Liver (tissue), 9 donors: ENCODE results near the gene MVP. TPM values are rescaled to one million over a fixed set of nuclear protein-coding genes. Genes with fewer than 3 reads are reported as not detected.
A peak's percentile ranks its signal among the peaks of the same experiment; 100 is the strongest.

ENCODE experiments used
- DNase-seq: peaks from one replicate; pipeline ENCODE4 v3.0.0-alpha.2; 2017; ENCODE audit warnings: low spot score
- H3K27ac ChIP-seq, 2 donors: one replicate each; pipeline ENCODE4 v1.7.0; 2013; ENCODE audit warnings: inconsistent platforms in 2 of 2, low read length in 2 of 2, control low read depth in 1 of 2, low read depth in 1 of 2, mild to moderate bottlenecking in 1 of 2
- H3K27me3 ChIP-seq, 4 donors: one replicate each; pipeline versions ENCODE4 v1.6.1 to v1.7.0; 2013; ENCODE audit warnings: low read length in 3 of 4, inconsistent platforms in 1 of 4, mild to moderate bottlenecking in 1 of 4, moderate library complexity in 1 of 4; ENCODE audit not compliant: control insufficient read depth in 4 of 4, insufficient read depth in 4 of 4
- H3K36me3 ChIP-seq, 4 donors: one replicate each; pipeline versions ENCODE4 v1.6.1 to v1.7.0; 2013; ENCODE audit warnings: low read length in 3 of 4, mild to moderate bottlenecking in 3 of 4, low read depth in 1 of 4, moderate library complexity in 1 of 4; ENCODE audit not compliant: control insufficient read depth in 4 of 4, insufficient read depth in 3 of 4
- H3K4me1 ChIP-seq, 4 donors: one replicate each; pipeline versions ENCODE4 v1.6.1 to v1.7.0; 2013; ENCODE audit warnings: low read length in 3 of 4, mild to moderate bottlenecking in 3 of 4, moderate library complexity in 1 of 4; ENCODE audit not compliant: control insufficient read depth in 4 of 4, insufficient read depth in 4 of 4
- H3K4me3 ChIP-seq, 3 donors: one replicate each; pipeline versions ENCODE4 v1.6.1 to v1.7.0; 2013; ENCODE audit warnings: low read length in 3 of 3, control low read depth in 1 of 3, low read depth in 1 of 3, mild to moderate bottlenecking in 1 of 3
- H3K9ac ChIP-seq, 2 donors: one replicate each; pipeline ENCODE4 v1.7.0; 2013; ENCODE audit warnings: low read length in 2 of 2, mild to moderate bottlenecking in 2 of 2, moderate library complexity in 2 of 2, control low read depth in 1 of 2, low read depth in 1 of 2
- H3K9me3 ChIP-seq, 4 donors: one replicate each; pipeline versions ENCODE4 v1.6.1 to v1.7.0; 2013; ENCODE audit warnings: low read length in 3 of 4; ENCODE audit not compliant: control insufficient read depth in 4 of 4
- ATF3 ChIP-seq: IDR thresholded peaks from 2 replicates; pipeline ENCODE4 v1.6.1; 2016; ENCODE audit warnings: antibody characterized with exemption
- CTCF ChIP-seq: fragments of 150-350 bp; IDR thresholded peaks from 2 replicates; pipeline ENCODE4 v1.5.1; 2017; ENCODE audit warnings: improper control_type of control experiment, low read depth, low read length; ENCODE audit not compliant: missing input control
- EGR1 ChIP-seq, 2 donors: IDR thresholded peaks; 2 replicates each; pipeline ENCODE4 v1.6.1; 2016 to 2018; ENCODE audit warnings: antibody characterized with exemption in 2 of 2, low read depth in 2 of 2
- FOXA1 ChIP-seq: IDR thresholded peaks from 2 replicates; pipeline ENCODE4 v1.6.1; 2016; ENCODE audit warnings: antibody characterized with exemption
- FOXA2 ChIP-seq: IDR thresholded peaks from 2 replicates; pipeline ENCODE4 v1.6.1; 2016; ENCODE audit warnings: antibody characterized with exemption
- GABPA ChIP-seq, 2 donors: IDR thresholded peaks in 1 of 2; conservative IDR thresholded peaks in 1 of 2; 2 replicates each; pipeline ENCODE4 v1.6.1; 2016; ENCODE audit warnings: antibody characterized with exemption in 2 of 2, mild to moderate bottlenecking in 1 of 2, moderate library complexity in 1 of 2
- HNF4A ChIP-seq, 2 donors: conservative IDR thresholded peaks; 2 replicates each; pipeline ENCODE4 v1.6.1; 2016; ENCODE audit warnings: antibody characterized with exemption in 2 of 2, mild to moderate bottlenecking in 2 of 2
- HNF4G ChIP-seq: IDR thresholded peaks from 2 replicates; pipeline ENCODE4 v1.6.1; 2016; ENCODE audit warnings: antibody characterized with exemption
- JUND ChIP-seq, 2 donors: IDR thresholded peaks; 2 replicates each; pipeline ENCODE4 v1.6.1; 2016; ENCODE audit warnings: antibody characterized with exemption in 2 of 2
- NR2F2 ChIP-seq: IDR thresholded peaks from 2 replicates; pipeline ENCODE4 v1.6.1; 2016; ENCODE audit warnings: antibody characterized with exemption
- RAD21 ChIP-seq, 2 donors: IDR thresholded peaks; 2 replicates each; pipeline ENCODE4 v1.6.1; 2016; ENCODE audit warnings: antibody characterized with exemption in 2 of 2, mild to moderate bottlenecking in 2 of 2
- REST ChIP-seq: IDR thresholded peaks from 2 replicates; pipeline ENCODE4 v1.6.1; 2016; ENCODE audit warnings: antibody characterized with exemption, mild to moderate bottlenecking
- RXRA ChIP-seq, 2 donors: IDR thresholded peaks; 2 replicates each; pipeline ENCODE4 v1.6.1; 2017 to 2018; ENCODE audit warnings: antibody characterized with exemption in 2 of 2, mild to moderate bottlenecking in 1 of 2
- SP1 ChIP-seq: IDR thresholded peaks from 2 replicates; pipeline ENCODE4 v1.6.1; 2018; ENCODE audit warnings: antibody characterized with exemption, mild to moderate bottlenecking
- TAF1 ChIP-seq: conservative IDR thresholded peaks from 2 replicates; pipeline ENCODE4 v1.6.1; 2016; ENCODE audit warnings: antibody characterized with exemption, mild to moderate bottlenecking
- YY1 ChIP-seq: IDR thresholded peaks from 2 replicates; pipeline ENCODE4 v1.6.1; 2016; ENCODE audit warnings: antibody characterized with exemption, mild to moderate bottlenecking
- ZBTB33 ChIP-seq: IDR thresholded peaks from 2 replicates; pipeline ENCODE4 v1.6.1; 2016; ENCODE audit warnings: antibody characterized with exemption
- WGBS: extraction: QIAGEN DNeasy Blood & Tissue Kit; methylation state at CpG from one replicate; pipeline ENCODE4 v1.1.7; 2013; 5-methylcytosine and 5-hydroxymethylcytosine counted together
- polyA plus RNA-seq, 2 donors: library from polyadenylated mRNA; stranded (reverse) in 1 of 2; unstranded in 1 of 2; fragments of 200-250 nt in 1 of 2; fragments of >200 nt in 1 of 2; fragmentation: Nextera tagmentation in 1 of 2; extraction: Ambion mirVana in 1 of 2; gene quantifications; one replicate each; pipeline versions ENCODE4 v1.2.1 to v1.2.3, GENCODE V29; 2013 to 2015
- total RNA-seq, 2 donors: library from RNA; depleted of rRNA; stranded (reverse); fragments of >200 nt; gene quantifications; one replicate each; pipeline ENCODE4 v1.2.3, GENCODE V29; 2014
- TF ChIP-seq, protein P1 (sequence below): IDR thresholded peaks from 2 replicates; pipeline ENCODE4 v1.6.1; 2016; ENCODE audit warnings: antibody characterized with exemption
- donor health status: healthy.
- donor health status: healthy.
- donor health status: healthy.
- donor health status: healthy.
- donor health status: healthy.

MVP gene
- total and polyA plus RNA-seq, 4 donors, result 30.7 to 78.4 (median 50.7) TPM

DNA sequence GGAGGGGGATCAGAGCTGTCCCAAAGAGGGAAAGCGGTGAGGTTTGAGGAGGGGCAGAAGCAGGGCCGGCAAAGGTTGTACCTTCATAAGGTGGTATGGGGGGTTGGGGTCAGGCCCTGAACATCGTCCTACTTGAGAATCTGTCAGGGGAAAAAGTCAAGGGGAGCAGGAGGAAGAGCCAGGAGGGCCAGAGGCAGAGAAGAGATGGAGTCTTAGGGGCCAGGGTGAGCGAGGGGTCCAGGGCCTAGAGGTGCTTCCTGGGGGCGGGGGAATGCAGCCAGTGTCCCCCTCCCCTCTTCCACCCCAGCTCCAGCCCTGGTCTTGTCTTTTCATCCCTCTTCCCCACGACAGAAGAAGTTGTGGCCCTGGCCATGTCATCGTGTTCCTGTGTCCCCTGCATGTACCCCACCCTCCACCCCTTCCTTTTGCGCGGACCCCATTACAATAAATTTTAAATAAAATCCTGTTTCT is 9.5 kb upstream of the MVP start:
- Histone ChIP-seq H3K27ac (peak overlapping the region; percentile 85 to 88), H3K27me3 (no peaks in the 10 kb centered on the region), H3K9ac (no peak overlapping the region), H3K9me3 (no peaks in the 10 kb centered on the region), H3K4me1 (peaks cover 18 to 55% (median 33%) of the 10 kb centered on the region in 4 donors), H3K4me3 (no peak overlapping the region), H3K36me3 (peaks cover 2 to 10% (median 4%) of the 10 kb centered on the region in 4 donors)
- DNase-seq, result no peak
- TF ChIP-seq FOXA1, result no peak
- WGBS, result 43% methylated on average over 9 of the region's 9 CpGs

GRCh38 chr16:29811170-29811895 is 8.9 kb upstream of the MVP start:
- WGBS, result under 1% methylated on average over 31 of the region's 31 CpGs
- H3K36me3 ChIP-seq, result peaks cover 2 to 10% (median 4%) of the 10 kb centered on the region in 4 donors
- H3K4me1 ChIP-seq, result peaks cover 18 to 55% (median 33%) of the 10 kb centered on the region in 4 donors
- no peaks in the 10 kb centered on the region for H3K27me3 ChIP-seq
- H3K9ac ChIP-seq, result peak overlapping the region in 1 of 2 donors; percentile 80
- peak; percentile 87 for DNase-seq
- H3K9me3 ChIP-seq, result no peaks in the 10 kb centered on the region
- TF ChIP-seq RAD21 (IDR thresholded peaks at IDR 0.05) (peak; percentile 18 to 60), GABPA (IDR thresholded peaks at IDR 0.05 in 1 of 2, conservative IDR thresholded peaks at IDR 0.05 in 1 of 2) (no peak), HNF4A (conservative IDR thresholded peaks at IDR 0.05) (peak; percentile 63 to 74), TAF1 (no peak), HNF4G (no peak), SP1 (peak; percentile 84), JUND (IDR thresholded peaks at IDR 0.05) (peak in 1 of 2 donors; percentile 50), EGR1 (IDR thresholded peaks at IDR 0.05; ENCODE audit: low read depth in 2 of 2) (no peak), NR2F2 (no peak), FOXA2 (no peak), YY1 (peak; percentile 87), RXRA (IDR thresholded peaks at IDR 0.05) (peak in 1 of 2 donors; percentile 39), ATF3 (no peak), FOXA1 (no peak), REST (peak; percentile 62), ZBTB33 (no peak), CTCF (no peak)
- TF ChIP-seq, protein P1, sequence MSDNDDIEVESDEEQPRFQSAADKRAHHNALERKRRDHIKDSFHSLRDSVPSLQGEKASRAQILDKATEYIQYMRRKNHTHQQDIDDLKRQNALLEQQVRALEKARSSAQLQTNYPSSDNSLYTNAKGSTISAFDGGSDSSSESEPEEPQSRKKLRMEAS, result no peak
- peak overlapping the region; percentile 38 to 51 (median 46) for H3K4me3 ChIP-seq
- H3K27ac ChIP-seq, result peak overlapping the region; percentile 85 to 88
